Transverse colon (tissue), 4 donors: Measurements from ENCODE around the gene ST6GAL1. TPM values are rescaled to one million over a fixed set of nuclear protein-coding genes. Genes with fewer than 3 reads are reported as not detected.
A peak's percentile ranks its signal among the peaks of the same experiment; 100 is the strongest.

ENCODE experiments used
- DNase-seq: peaks from one replicate; pipeline ENCODE4 v3.0.0-alpha.2; 2019
- H3K27ac ChIP-seq, 4 donors: fragments of 200-600 bp; sonication (generic); 2 replicates each; pipeline ENCODE4 v1.5.1; 2016 to 2018; ENCODE audit warnings: inconsistent platforms in 4 of 4
- H3K27me3 ChIP-seq: fragments of 200-600 bp; sonication (generic); 2 replicates; pipeline ENCODE4 v1.5.1; 2017; ENCODE audit warnings: inconsistent platforms
- H3K36me3 ChIP-seq, 4 donors: fragments of 200-600 bp; sonication (generic); 2 replicates each; pipeline ENCODE4 v1.5.1; 2017 to 2019; ENCODE audit warnings: inconsistent platforms in 4 of 4
- H3K4me1 ChIP-seq, 4 donors: fragments of 200-600 bp; sonication (generic); 2 replicates each; pipeline ENCODE4 v1.5.1; 2017 to 2020; ENCODE audit warnings: inconsistent platforms in 4 of 4
- H3K4me3 ChIP-seq, 4 donors: fragments of 200-600 bp; sonication (generic); 1 replicate in 1 of 4; 2 replicates in 3 of 4; pipeline versions ENCODE4 v1.5.1 to v1.6.1; 2017 to 2019; ENCODE audit warnings: inconsistent platforms in 4 of 4
- H3K9me3 ChIP-seq, 2 donors: fragments of 200-600 bp; sonication (generic); 2 replicates each; pipeline ENCODE4 v1.5.1; 2017 to 2019; ENCODE audit warnings: inconsistent platforms in 2 of 2
- EP300 ChIP-seq: sonication (generic); formaldehyde crosslinking; IDR thresholded peaks from one replicate; pipeline ENCODE4 v1.6.1; 2017; ENCODE audit warnings: antibody characterized with exemption, low read depth
- POLR2A ChIP-seq: fragments of 450-650 bp; IDR thresholded peaks from one replicate; pipeline ENCODE4 v1.6.1; 2016; ENCODE audit warnings: antibody characterized with exemption, mild to moderate bottlenecking, moderate library complexity
- POLR2AphosphoS5 ChIP-seq, 3 donors: sonication (generic); formaldehyde crosslinking; IDR thresholded peaks; one replicate each; pipeline ENCODE4 v1.6.1; 2016; ENCODE audit warnings: antibody characterized with exemption in 3 of 3
- WGBS, 2 donors: methylation state at CpG; one replicate each; pipeline ENCODE4 v1.1.5; 2018; ENCODE audit warnings: low coverage in 1 of 2; 5-methylcytosine and 5-hydroxymethylcytosine counted together
- in situ Hi-C, 4 donors: fragments of 200-750 bp; cut with MboI; loops; one replicate each; pipeline versions ENCODE4 v1.15.0 to v1.15.1; 2017; ENCODE audit warnings: low sequenced_read_pairs in 3 of 4, low pct_ligation_motif_present in 1 of 4, low pct_unique_long_range_greater_than_20kb in 1 of 4
- intact Hi-C: fragments of 100-400 bp; cut with DNase I; formaldehyde crosslinking; loops from one replicate; pipeline ENCODE4 v1.15.1; 2023; ENCODE audit warnings: low total_unique reads
- total RNA-seq, 4 donors: library from RNA; depleted of rRNA; stranded (reverse); fragments of >200 nt; gene quantifications; one replicate each; pipeline ENCODE4 v1.1.0, GENCODE V29; 2016
- TF ChIP-seq, protein P1 (sequence below), 5 experiments: fragments of 200-600 bp in 3 of 5; fragments of 450-650 bp in 2 of 5; sonication (generic) in 3 of 5; IDR thresholded peaks; 1 replicate in 2 of 5; 2 replicates in 3 of 5; pipeline ENCODE4 v1.5.1; 2016 to 2017; ENCODE audit warnings: antibody characterized with exemption in 5 of 5, inconsistent platforms in 3 of 5, mild to moderate bottlenecking in 2 of 5, moderate library complexity in 1 of 5

The ST6GAL1 gene
- total RNA-seq, 4 donors from 2014 or later: 22.4 to 50.5 (median 31.2) TPM

DNA sequence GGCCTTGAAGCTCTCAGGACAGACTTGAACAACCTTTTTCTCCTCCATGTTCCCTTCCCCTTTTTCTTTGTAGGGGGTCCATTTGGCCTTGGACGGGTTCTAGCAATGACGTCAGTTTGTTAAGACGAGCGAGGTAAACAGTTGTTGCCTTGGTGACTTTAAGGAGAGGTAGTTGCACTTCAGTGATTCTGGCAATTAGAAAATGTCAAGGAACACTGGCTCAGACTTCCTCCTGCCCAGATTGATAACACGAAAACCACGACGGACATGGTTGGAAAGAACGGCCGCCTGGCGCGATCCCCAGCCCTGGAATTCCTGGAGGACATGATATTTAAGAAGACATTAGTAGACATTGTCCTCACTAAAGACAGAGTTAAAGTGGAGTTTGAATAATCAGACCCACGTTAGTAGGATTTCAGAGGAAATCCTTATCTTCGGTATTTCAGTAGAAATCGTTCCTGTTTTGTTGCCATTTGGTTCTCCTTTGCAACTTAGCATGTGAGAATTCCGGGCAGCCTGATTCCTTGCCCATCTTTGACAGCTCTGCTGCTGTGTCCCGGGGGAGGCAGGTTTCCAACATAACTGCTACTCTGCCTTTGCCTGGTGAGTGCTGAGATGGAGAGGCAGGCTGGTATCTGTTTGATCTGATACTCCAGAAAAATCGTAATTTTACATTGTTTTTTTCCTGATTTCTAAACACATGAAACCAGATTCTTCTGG, 87.3 kb downstream of the ST6GAL1 start:
- no peak for DNase-seq
- Histone ChIP-seq H3K27me3 (no peaks in the 10 kb centered on the region), H3K4me3 (no peak overlapping the region), H3K27ac (no peak overlapping the region), H3K9me3 (no peaks in the 10 kb centered on the region), H3K36me3 (no peaks in the 10 kb centered on the region), H3K4me1 (no peaks in the 10 kb centered on the region)
- 80 to 84% methylated on average over 17 of the region's 17 CpGs for WGBS, 2 donors
- in situ Hi-C loops (no loop called here), intact Hi-C loops (no loop called here)
- TF ChIP-seq, protein P1, sequence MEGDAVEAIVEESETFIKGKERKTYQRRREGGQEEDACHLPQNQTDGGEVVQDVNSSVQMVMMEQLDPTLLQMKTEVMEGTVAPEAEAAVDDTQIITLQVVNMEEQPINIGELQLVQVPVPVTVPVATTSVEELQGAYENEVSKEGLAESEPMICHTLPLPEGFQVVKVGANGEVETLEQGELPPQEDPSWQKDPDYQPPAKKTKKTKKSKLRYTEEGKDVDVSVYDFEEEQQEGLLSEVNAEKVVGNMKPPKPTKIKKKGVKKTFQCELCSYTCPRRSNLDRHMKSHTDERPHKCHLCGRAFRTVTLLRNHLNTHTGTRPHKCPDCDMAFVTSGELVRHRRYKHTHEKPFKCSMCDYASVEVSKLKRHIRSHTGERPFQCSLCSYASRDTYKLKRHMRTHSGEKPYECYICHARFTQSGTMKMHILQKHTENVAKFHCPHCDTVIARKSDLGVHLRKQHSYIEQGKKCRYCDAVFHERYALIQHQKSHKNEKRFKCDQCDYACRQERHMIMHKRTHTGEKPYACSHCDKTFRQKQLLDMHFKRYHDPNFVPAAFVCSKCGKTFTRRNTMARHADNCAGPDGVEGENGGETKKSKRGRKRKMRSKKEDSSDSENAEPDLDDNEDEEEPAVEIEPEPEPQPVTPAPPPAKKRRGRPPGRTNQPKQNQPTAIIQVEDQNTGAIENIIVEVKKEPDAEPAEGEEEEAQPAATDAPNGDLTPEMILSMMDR (IDR thresholded peaks at IDR 0.05): no peak
- TF ChIP-seq POLR2AphosphoS5 (IDR thresholded peaks at IDR 0.05): no peak
- TF ChIP-seq POLR2A: no peak
- TF ChIP-seq EP300: no peak

DNA sequence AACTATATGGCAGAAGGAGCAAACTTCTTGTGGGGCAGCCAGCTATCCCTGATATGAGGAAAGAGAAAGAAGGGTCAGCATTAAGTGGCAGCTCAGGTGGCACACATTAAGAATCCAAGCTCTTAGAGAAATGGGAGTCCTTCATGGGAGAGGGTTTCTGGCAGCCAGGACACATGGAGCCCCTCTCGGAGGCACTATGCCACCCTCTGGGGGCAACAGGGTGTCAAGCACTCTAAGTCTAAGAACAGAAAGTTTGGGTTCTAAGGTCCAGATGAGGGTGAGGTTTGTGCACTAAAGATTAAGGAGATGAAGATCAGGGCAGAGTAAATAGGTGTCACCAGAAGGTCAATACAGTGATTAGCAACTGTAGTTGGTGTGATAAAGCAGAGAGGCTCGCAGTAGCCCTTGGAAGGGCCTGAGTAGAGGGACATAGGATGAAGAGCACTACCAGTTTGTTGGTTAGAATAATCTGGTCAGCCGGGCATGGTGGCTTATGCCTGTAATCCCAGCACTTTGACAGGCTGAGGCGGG, 89.3 kb downstream of the ST6GAL1 start:
- 90 to 92% methylated on average over 2 to 4 of the region's 4 CpGs for WGBS, 2 donors

DNA sequence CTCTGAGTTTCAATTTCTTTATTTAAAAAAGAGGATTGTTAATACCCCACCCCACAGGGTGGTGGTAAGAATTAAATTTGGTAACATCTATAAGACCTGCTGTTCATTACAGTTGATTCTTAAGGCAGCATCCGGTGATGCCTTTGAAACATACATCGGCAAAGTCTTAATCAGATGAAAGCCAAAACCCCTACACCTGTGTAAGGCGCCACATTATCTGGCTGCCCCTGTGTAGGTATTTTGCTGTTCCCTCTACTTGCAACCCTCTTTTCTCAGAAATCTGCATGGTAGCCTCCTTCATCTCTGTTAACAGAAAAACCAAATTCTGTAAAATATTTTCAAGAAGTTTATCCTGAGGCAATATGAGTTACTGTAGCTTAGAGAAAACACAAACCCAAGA, 90.0 kb downstream of the ST6GAL1 start:
- Histone ChIP-seq H3K4me3 (no peak overlapping the region), H3K27ac (no peak overlapping the region), H3K9me3 (no peaks in the 10 kb centered on the region), H3K4me1 (no peaks in the 10 kb centered on the region), H3K27me3 (no peaks in the 10 kb centered on the region), H3K36me3 (no peaks in the 10 kb centered on the region)
- in situ Hi-C loops (no loop called here), intact Hi-C loops (no loop called here)
- 86 to 95% methylated on average over 2 to 3 of the region's 3 CpGs for WGBS, 2 donors
- TF ChIP-seq POLR2A (no peak), POLR2AphosphoS5 (IDR thresholded peaks at IDR 0.05) (no peak)
- TF ChIP-seq, protein P1 (IDR thresholded peaks at IDR 0.05): no peak
- DNase-seq: no peak

More for the DNA sequence above, 89.3 kb downstream of the ST6GAL1 start:
- in situ Hi-C loops: no loop called here
- Histone ChIP-seq H3K36me3 (no peaks in the 10 kb centered on the region), H3K27ac (no peak overlapping the region), H3K9me3 (no peaks in the 10 kb centered on the region), H3K4me3 (no peak overlapping the region), H3K4me1 (no peaks in the 10 kb centered on the region), H3K27me3 (no peaks in the 10 kb centered on the region)
- TF ChIP-seq POLR2AphosphoS5 (IDR thresholded peaks at IDR 0.05) (no peak), EP300 (no peak), POLR2A (no peak)
- TF ChIP-seq, protein P1 (IDR thresholded peaks at IDR 0.05): no peak
- no peak for DNase-seq
- intact Hi-C loops: no loop called here

DNA sequence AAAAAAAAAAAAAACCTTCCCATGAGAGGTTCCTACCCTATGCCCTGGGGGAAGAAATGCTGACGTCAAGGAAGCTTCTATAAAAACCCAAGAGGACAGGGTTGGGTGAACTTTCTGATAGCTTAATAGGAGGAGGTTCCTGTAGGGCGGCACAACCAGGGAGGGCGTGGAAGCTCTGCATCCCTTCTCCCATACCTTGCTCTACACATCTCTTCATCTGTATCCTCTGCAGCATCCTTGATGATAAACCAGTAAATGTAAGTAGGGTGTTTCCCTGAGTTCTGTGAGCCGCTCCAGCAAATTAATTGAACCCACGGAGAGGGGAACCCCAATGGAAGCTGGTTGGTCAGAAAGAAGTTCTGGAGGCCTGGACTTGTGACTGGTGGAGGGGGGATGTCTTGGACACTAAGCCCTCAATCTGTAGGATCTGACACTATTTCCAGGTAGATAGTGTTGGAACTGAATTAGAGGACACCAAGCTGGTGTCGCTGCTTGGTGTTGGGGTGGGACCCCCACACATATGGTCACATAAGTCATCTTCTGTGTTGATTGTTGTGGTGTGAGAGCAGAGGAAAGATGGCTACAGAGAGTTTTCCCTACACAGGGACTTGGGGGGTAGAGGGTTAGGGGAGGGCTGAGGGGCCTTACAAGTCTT, 91.5 kb downstream of the ST6GAL1 start:
- Histone ChIP-seq H3K36me3 (no peaks in the 10 kb centered on the region), H3K4me3 (no peak overlapping the region), H3K27ac (no peak overlapping the region), H3K27me3 (no peaks in the 10 kb centered on the region), H3K9me3 (no peaks in the 10 kb centered on the region), H3K4me1 (peaks cover 0 to 6% (median 0%) of the 10 kb centered on the region in 4 donors)
- TF ChIP-seq POLR2A: peak; percentile 12
- no peak for TF ChIP-seq EP300
- no peak for TF ChIP-seq POLR2AphosphoS5 (IDR thresholded peaks at IDR 0.05)
- TF ChIP-seq, protein P1 (IDR thresholded peaks at IDR 0.05): no peak
- no peak for DNase-seq
- in situ Hi-C loops (no loop called here), intact Hi-C loops (no loop called here)
- 90 to 91% methylated on average over 4 to 6 of the region's 6 CpGs for WGBS, 2 donors
